Mesodermal cell (in vitro differentiated cells): Measurements from ENCODE around the gene TMC4.
"Not testable (repeated sequence)": the region's sequence is repeated elsewhere in the genome, so short reads cannot be mapped to it uniquely, and the experiment has no call there.

ENCODE experiments used
- H3K27ac ChIP-seq: 2 replicates; pipeline ENCODE4 v1.7.0; 2013; ENCODE audit warnings: mild to moderate bottlenecking, low read depth, low read length, moderate library complexity; ENCODE audit not compliant: severe bottlenecking
- H3K36me3 ChIP-seq: 2 replicates; pipeline ENCODE4 v1.7.1; 2013; ENCODE audit warnings: mild to moderate bottlenecking, low read length, moderate library complexity; ENCODE audit not compliant: control insufficient read depth, insufficient read depth
- H3K4me1 ChIP-seq: one replicate; pipeline ENCODE4 v1.7.1; 2013; ENCODE audit warnings: mild to moderate bottlenecking, low read length; ENCODE audit not compliant: insufficient read depth, control insufficient read depth, poor library complexity, severe bottlenecking
- H3K4me3 ChIP-seq: 2 replicates; pipeline ENCODE4 v1.7.0; 2013; ENCODE audit warnings: low read length, control low read depth, mild to moderate bottlenecking; ENCODE audit not compliant: insufficient read depth, poor library complexity, severe bottlenecking; ENCODE audit errors: extremely low read depth
- H3K9me3 ChIP-seq: 2 replicates; pipeline ENCODE4 v1.7.1; 2013; ENCODE audit warnings: mild to moderate bottlenecking, low read length, moderate library complexity; ENCODE audit not compliant: control insufficient read depth
- WGBS, 2 experiments: methylation state at CpG; one replicate each; pipeline ENCODE4 v1.1.5; 2013; ENCODE audit warnings: missing lambda C conversion rate in 2 of 2; ENCODE audit not compliant: insufficient coverage in 2 of 2; 5-methylcytosine and 5-hydroxymethylcytosine counted together

Gene TMC4

GRCh38 chr19:54201980-54202379 lies 29.0 kb upstream of the TMC4 start:
- Histone ChIP-seq H3K27ac (no peak overlapping the region), H3K4me3 (peak overlapping the region; percentile 81), H3K36me3 (peaks cover 64% of the 10 kb centered on the region), H3K9me3 (no peaks in the 10 kb centered on the region), H3K4me1 (peaks cover 22% of the 10 kb centered on the region)
- 77 to 80% methylated on average over 13 of the region's 13 CpGs for WGBS, 2 experiments

GRCh38 chr19:54201172-54201701 lies 28.3 kb upstream of the TMC4 start:
- peaks cover 58% of the 10 kb centered on the region for H3K36me3 ChIP-seq
- 5 to 6% methylated on average over 20 to 21 of the region's 28 CpGs for WGBS, 2 experiments
- H3K4me1 ChIP-seq, result peaks cover 22% of the 10 kb centered on the region
- peak overlapping the region; percentile 97 for H3K27ac ChIP-seq
- H3K4me3 ChIP-seq, result peak overlapping the region; percentile 81
- H3K9me3 ChIP-seq, result no peaks in the 10 kb centered on the region

- no peak overlapping the region for H3K4me3 ChIP-seq
- H3K9me3 ChIP-seq, result no peaks in the 10 kb centered on the region
- WGBS, 2 experiments, result 96% methylated on average over 13 to 14 of the region's 16 CpGs
- peaks cover 19% of the 10 kb centered on the region for H3K4me1 ChIP-seq
- no peak overlapping the region for H3K27ac ChIP-seq
- peaks cover 53% of the 10 kb centered on the region for H3K36me3 ChIP-seq
Observed at GRCh38 chr19:54199401-54199800, 26.4 kb upstream of the TMC4 start.

GRCh38 chr19:54197121-54197520 lies 24.2 kb upstream of the TMC4 start:
- no peaks in the 10 kb centered on the region for H3K9me3 ChIP-seq
- WGBS, 2 experiments, result 90 to 100% methylated on average over 2 of the region's 3 CpGs
- H3K27ac ChIP-seq, result no peak overlapping the region
- peaks cover 11% of the 10 kb centered on the region for H3K4me1 ChIP-seq
- H3K36me3 ChIP-seq, result peaks cover 52% of the 10 kb centered on the region
- no peak overlapping the region for H3K4me3 ChIP-seq

- 92% methylated on average over 4 of the region's 7 CpGs; no CpG with 5 or more reads in 1 of the 2 experiments for WGBS, 2 experiments
- H3K36me3 ChIP-seq, result peaks cover 46% of the 10 kb centered on the region
- no peaks in the 10 kb centered on the region for H3K9me3 ChIP-seq
- no peak overlapping the region for H3K27ac ChIP-seq
- H3K4me1 ChIP-seq, result peaks cover 8% of the 10 kb centered on the region
- no peak overlapping the region for H3K4me3 ChIP-seq
Observed at GRCh38 chr19:54196536-54196935, 23.6 kb upstream of the TMC4 start.

GRCh38 chr19:54194463-54194862 lies 21.5 kb upstream of the TMC4 start:
- WGBS, 2 experiments, result 90 to 97% methylated on average over 10 to 12 of the region's 12 CpGs

GRCh38 chr19:54193011-54193410 lies 20.1 kb upstream of the TMC4 start:
- Histone ChIP-seq H3K36me3 (peaks cover 44% of the 10 kb centered on the region), H3K27ac (no peak overlapping the region), H3K9me3 (no peaks in the 10 kb centered on the region), H3K4me3 (no peak overlapping the region), H3K4me1 (peaks cover 8% of the 10 kb centered on the region)
- 91 to 97% methylated on average over 5 to 11 of the region's 11 CpGs for WGBS, 2 experiments

More at GRCh38 chr19:54194463-54194862, 21.5 kb upstream of the TMC4 start:
- not testable (repeated sequence) for H3K27ac ChIP-seq, H3K4me1 ChIP-seq, H3K9me3 ChIP-seq, H3K4me3 ChIP-seq
- peaks cover 41% of the 10 kb centered on the region for H3K36me3 ChIP-seq

- H3K4me1 ChIP-seq, result peaks cover 17% of the 10 kb centered on the region
- WGBS, 2 experiments, result 66 to 68% methylated on average over 13 to 16 of the region's 19 CpGs
Observed at GRCh38 chr19:54191811-54192453, 19.0 kb upstream of the TMC4 start.

GRCh38 chr19:54191011-54191810 lies 18.3 kb upstream of the TMC4 start, which contains the start of gene TSEN34:
Gene TSEN34 (plus strand): TSS chr19:54191308. CDS start chr19:54191365, 57 bp downstream.
- Histone ChIP-seq H3K4me3 (peak within 1 kb of the TSS; percentile 70), H3K27ac (peak within 1 kb of the TSS; percentile 99), H3K9me3 (no peaks in the 10 kb centered on the region), H3K36me3 (peaks cover 55% of the 10 kb centered on the region), H3K4me1 (peaks cover 17% of the 10 kb centered on the region)
- WGBS, 2 experiments, result 0 to 1% methylated on average over 44 to 58 of the region's 77 CpGs

More at GRCh38 chr19:54191811-54192453, 19.0 kb upstream of the TMC4 start:
- peak overlapping the region; percentile 99 for H3K27ac ChIP-seq
- no peaks in the 10 kb centered on the region for H3K9me3 ChIP-seq
- peaks cover 47% of the 10 kb centered on the region for H3K36me3 ChIP-seq
- peak overlapping the region; percentile 70 for H3K4me3 ChIP-seq

GRCh38 chr19:54190503-54191010 lies 17.6 kb upstream of the TMC4 start:
- Histone ChIP-seq H3K36me3 (peaks cover 54% of the 10 kb centered on the region), H3K4me3 (peak overlapping the region; percentile 70), H3K9me3 (no peaks in the 10 kb centered on the region), H3K4me1 (peaks cover 17% of the 10 kb centered on the region), H3K27ac (peak overlapping the region; percentile 99)
- WGBS, 2 experiments, result 0 to 2% methylated on average over 47 to 53 of the region's 56 CpGs
